SK-N-SH (cell line): ENCODE results near the gene CDK11B. TPM values are rescaled to one million over a fixed set of nuclear protein-coding genes. Genes with fewer than 3 reads are reported as not detected.

Experiments used
- CTCF ChIA-PET: fragments of 300-600, 350-600 bp; formaldehyde crosslinking; extraction: SDS; loops from one replicate; lab custom pipeline; 2021; lab: Yijun Ruan, JAX
- POLR2A ChIA-PET: fragments of 350-600 bp; sonication (Branson Sonifier 250); formaldehyde crosslinking; extraction: SDS; loops from one replicate; lab custom pipeline; 2020; ENCODE audit warnings: antibody characterized with exemption, inconsistent platforms; lab: Yijun Ruan, JAX
- DNase-seq: peaks from one replicate; pipeline ENCODE4 v3.0.0; 2012
- H2AFZ ChIP-seq: fragments of 200-600 bp; sonication (generic); 2 replicates; pipeline ENCODE4 v1.8.1; 2016; ENCODE audit warnings: antibody characterized with exemption, mild to moderate bottlenecking, low read depth
- H3F3A ChIP-seq: fragments of 200-600 bp; sonication (generic); replicated peaks from 2 replicates; pipeline ENCODE3; 2016; ENCODE audit warnings: antibody characterized with exemption, mild to moderate bottlenecking; ENCODE audit not compliant: insufficient read depth
- H3K27ac ChIP-seq, 2 experiments: fragments of 200-500 bp in 1 of 2; fragments of 200-600 bp in 1 of 2; sonication (Bioruptor generic) in 1 of 2; sonication (generic), shearing (Covaris generic) in 1 of 2; 2 replicates each; pipeline versions ENCODE4 v1.5.1 to v1.6.1; 2014 to 2016; ENCODE audit warnings: low read depth in 2 of 2, inconsistent platforms in 1 of 2, low read length in 1 of 2, mild to moderate bottlenecking in 1 of 2, mixed read lengths in 1 of 2
- H3K27me3 ChIP-seq: fragments of 200-600 bp; sonication (generic), shearing (Covaris generic); 2 replicates; pipeline ENCODE4 v1.6.1; 2016; ENCODE audit warnings: mixed run types; ENCODE audit not compliant: insufficient read depth
- H3K36me3 ChIP-seq, 2 experiments: fragments of 200-500 bp in 1 of 2; fragments of 200-600 bp in 1 of 2; sonication (Bioruptor generic) in 1 of 2; sonication (generic) in 1 of 2; replicated peaks in 1 of 2; 2 replicates each; pipeline versions ENCODE3 to v1.5.1; 2014 to 2016; ENCODE audit warnings: low read length in 1 of 2, mild to moderate bottlenecking in 1 of 2; ENCODE audit not compliant: insufficient read depth in 2 of 2, control insufficient read depth in 1 of 2
- H3K4me1 ChIP-seq, 2 experiments: fragments of 200-500 bp in 1 of 2; fragments of 200-600 bp in 1 of 2; sonication (Bioruptor generic) in 1 of 2; sonication (generic), shearing (Covaris generic) in 1 of 2; 2 replicates each; pipeline versions ENCODE4 v1.5.1 to v1.6.1; 2014 to 2016; ENCODE audit warnings: low read depth in 1 of 2, low read length in 1 of 2, mixed run types in 1 of 2; ENCODE audit not compliant: insufficient read depth in 2 of 2, control insufficient read depth in 1 of 2
- H3K4me2 ChIP-seq: fragments of 200-600 bp; sonication (generic), shearing (Covaris generic); 2 replicates; pipeline ENCODE4 v1.6.1; 2017; ENCODE audit warnings: mixed run types
- H3K4me3 ChIP-seq, 2 experiments: fragments of 200-500 bp in 1 of 2; fragments of 200-600 bp in 1 of 2; sonication (Bioruptor generic) in 1 of 2; sonication (generic), shearing (Covaris generic) in 1 of 2; 2 replicates each; pipeline versions ENCODE4 v1.5.1 to v1.8.1; 2014 to 2016; ENCODE audit warnings: low read depth in 2 of 2, inconsistent platforms in 1 of 2, low read length in 1 of 2, mild to moderate bottlenecking in 1 of 2, mixed read lengths in 1 of 2, moderate library complexity in 1 of 2
- H3K79me2 ChIP-seq: fragments of 200-600 bp; sonication (generic); 2 replicates; pipeline ENCODE4 v1.8.1; 2017; ENCODE audit warnings: mild to moderate bottlenecking; ENCODE audit not compliant: insufficient read depth
- H3K9ac ChIP-seq: fragments of 200-600 bp; sonication (generic); 2 replicates; pipeline ENCODE4 v1.6.1; 2017; ENCODE audit warnings: mixed run types
- H3K9me2 ChIP-seq: fragments of 200-600 bp; sonication (generic); 2 replicates; pipeline ENCODE4 v1.6.1; 2017; ENCODE audit warnings: mixed run types
- H3K9me3 ChIP-seq: fragments of 200-600 bp; sonication (generic); 2 replicates; pipeline ENCODE4 v1.6.1; 2017; ENCODE audit warnings: mixed run types, mild to moderate bottlenecking, moderate library complexity
- H4K20me1 ChIP-seq: fragments of 200-600 bp; sonication (generic); 2 replicates; pipeline ENCODE4 v1.6.1; 2017; ENCODE audit warnings: mild to moderate bottlenecking, mixed run types; ENCODE audit not compliant: insufficient read depth
- CHD2 ChIP-seq: fragments of 150-350 bp; IDR thresholded peaks from 2 replicates; pipeline ENCODE4 v1.6.1; 2018; ENCODE audit warnings: low read length; ENCODE audit not compliant: partially characterized antibody
- CTCF ChIP-seq: fragments of 200-600 bp; sonication (generic); IDR thresholded peaks from 2 replicates; pipeline ENCODE4 v1.6.1; 2017; ENCODE audit warnings: antibody characterized with exemption, mild to moderate bottlenecking, moderate library complexity
- FOXJ3 ChIP-seq: sonication (generic); formaldehyde crosslinking; IDR thresholded peaks from 2 replicates; pipeline ENCODE4 v1.5.1; 2020; ENCODE audit warnings: mild to moderate bottlenecking, missing genetic modification reagents
- FOXM1 ChIP-seq: IDR thresholded peaks from 2 replicates; pipeline ENCODE4 v1.4.0; 2012; ENCODE audit warnings: low read depth, mild to moderate bottlenecking
- GATA2 ChIP-seq: sonication (generic); formaldehyde crosslinking; IDR thresholded peaks from 2 replicates; pipeline ENCODE4 v1.5.0; 2020; ENCODE audit warnings: mild to moderate bottlenecking, missing genetic modification reagents
- IRF3 ChIP-seq: fragments of 150-350 bp; IDR thresholded peaks from 2 replicates; pipeline ENCODE4 v1.6.1; 2016; ENCODE audit warnings: mild to moderate bottlenecking, low read depth, low read length
- MAX ChIP-seq: IDR thresholded peaks from 2 replicates; pipeline ENCODE4 v1.4.0; 2012; ENCODE audit warnings: low read depth
- MXI1 ChIP-seq: IDR thresholded peaks from 2 replicates; pipeline ENCODE4 v1.6.1; 2012; ENCODE audit warnings: mild to moderate bottlenecking, low read depth, low read length, improper control_type of control experiment
- NRF1 ChIP-seq: IDR thresholded peaks from 2 replicates; pipeline ENCODE4 v1.6.1; 2012; ENCODE audit warnings: low read depth, mild to moderate bottlenecking, low read length
- RXRA ChIP-seq: IDR thresholded peaks from 2 replicates; pipeline ENCODE4 v1.4.0; 2012; ENCODE audit warnings: low read depth, mild to moderate bottlenecking, borderline replicate concordance
- TCF12 ChIP-seq: IDR thresholded peaks from 2 replicates; pipeline ENCODE4 v1.4.0; 2012
- TEAD4 ChIP-seq: IDR thresholded peaks from 2 replicates; pipeline ENCODE4 v1.4.0; 2012; ENCODE audit warnings: mild to moderate bottlenecking, borderline replicate concordance; ENCODE audit not compliant: insufficient read depth
- WGBS: methylation state at CpG from one replicate; pipeline ENCODE4 v1.1.6; 2017; ENCODE audit warnings: low lambda C conversion rate; 5-methylcytosine and 5-hydroxymethylcytosine counted together
- polyA plus RNA-seq, 3 experiments: library from polyadenylated mRNA; depleted of rRNA; stranded (reverse); fragments of >200 nt; gene quantifications; 2 replicates each; pipeline ENCODE4 v1.2.3, GENCODE V29; 2012
- TF ChIP-seq, protein P1 (sequence below): fragments of 150-350 bp; IDR thresholded peaks from 2 replicates; pipeline ENCODE4 v1.6.1; 2017; ENCODE audit warnings: antibody characterized with exemption, low read length, low read depth, borderline replicate concordance
- TF ChIP-seq, protein P2 (sequence below): IDR thresholded peaks from 2 replicates; pipeline ENCODE4; 2012

CDK11B gene
- polyA plus RNA-seq, 1 of the 3 experiments (the other 2 are of a cell fraction): 15.0 TPM

DNA sequence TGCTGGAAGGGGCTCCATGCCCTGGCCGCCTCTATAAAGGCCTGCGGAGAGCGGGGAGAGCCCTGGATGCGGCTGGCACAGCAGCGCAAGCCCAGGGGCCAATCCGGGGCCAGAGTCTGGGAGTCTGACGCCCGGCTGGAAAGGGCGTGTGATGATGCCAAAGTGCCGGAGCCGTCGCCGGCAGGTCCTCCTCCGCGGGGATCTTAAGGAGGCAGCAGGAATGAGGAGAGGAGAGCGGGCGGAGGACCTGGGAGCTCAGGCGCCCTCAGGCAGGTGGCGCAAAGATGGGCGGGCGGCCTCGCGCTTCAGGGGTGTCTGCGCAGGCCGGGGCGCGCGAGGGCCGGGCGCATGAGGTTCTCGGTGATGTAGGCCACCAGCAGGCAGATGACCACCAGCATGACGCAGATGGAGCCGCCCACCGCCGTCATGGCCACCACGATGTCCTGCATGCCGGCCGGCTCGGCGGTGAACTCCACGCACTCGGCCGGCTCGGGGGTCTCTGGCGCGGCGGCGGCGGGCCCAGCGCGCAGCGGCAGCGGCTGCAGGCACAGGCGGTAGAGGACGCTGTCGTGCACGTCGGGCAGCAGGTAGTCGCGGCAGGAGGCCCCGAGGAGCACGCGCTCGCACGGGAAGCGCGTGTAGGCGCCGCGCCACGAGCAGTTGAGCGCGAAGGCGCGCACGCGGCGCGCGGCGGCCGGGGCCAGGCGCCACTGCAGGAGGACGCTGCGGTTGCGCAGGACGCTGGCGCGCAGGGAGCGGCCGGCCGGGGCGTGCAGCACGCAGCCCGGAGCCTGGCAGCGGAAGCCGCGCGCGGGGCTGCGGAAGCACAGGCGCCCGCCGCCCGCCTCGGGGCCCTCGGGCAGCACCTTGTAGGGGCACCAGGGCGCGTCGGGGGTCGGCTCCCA is 59.5 kb downstream of the CDK11B start:
- peak; percentile 88 for DNase-seq
- no peaks in the 10 kb centered on the region for H3K9me2 ChIP-seq
- H3K27ac ChIP-seq: no peak overlapping the region
- H3K79me2 ChIP-seq: no peaks in the 10 kb centered on the region
- H3K4me2 ChIP-seq: peak overlapping the region; percentile 50; the same call in 1 of the 2 replicates
- TF ChIP-seq TEAD4: no peak
- TF ChIP-seq TCF12: no peak
- no peak for TF ChIP-seq FOXJ3 (CRISPR knock-in tag)
- no peak for TF ChIP-seq FOXM1
- TF ChIP-seq CHD2: no peak
- 0 out of 2 replicates have a peak, but pooled peaks have one; percentile 26 for TF ChIP-seq MXI1
- TF ChIP-seq, protein P1, sequence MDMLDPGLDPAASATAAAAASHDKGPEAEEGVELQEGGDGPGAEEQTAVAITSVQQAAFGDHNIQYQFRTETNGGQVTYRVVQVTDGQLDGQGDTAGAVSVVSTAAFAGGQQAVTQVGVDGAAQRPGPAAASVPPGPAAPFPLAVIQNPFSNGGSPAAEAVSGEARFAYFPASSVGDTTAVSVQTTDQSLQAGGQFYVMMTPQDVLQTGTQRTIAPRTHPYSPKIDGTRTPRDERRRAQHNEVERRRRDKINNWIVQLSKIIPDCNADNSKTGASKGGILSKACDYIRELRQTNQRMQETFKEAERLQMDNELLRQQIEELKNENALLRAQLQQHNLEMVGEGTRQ: no peak
- TF ChIP-seq, protein P2, sequence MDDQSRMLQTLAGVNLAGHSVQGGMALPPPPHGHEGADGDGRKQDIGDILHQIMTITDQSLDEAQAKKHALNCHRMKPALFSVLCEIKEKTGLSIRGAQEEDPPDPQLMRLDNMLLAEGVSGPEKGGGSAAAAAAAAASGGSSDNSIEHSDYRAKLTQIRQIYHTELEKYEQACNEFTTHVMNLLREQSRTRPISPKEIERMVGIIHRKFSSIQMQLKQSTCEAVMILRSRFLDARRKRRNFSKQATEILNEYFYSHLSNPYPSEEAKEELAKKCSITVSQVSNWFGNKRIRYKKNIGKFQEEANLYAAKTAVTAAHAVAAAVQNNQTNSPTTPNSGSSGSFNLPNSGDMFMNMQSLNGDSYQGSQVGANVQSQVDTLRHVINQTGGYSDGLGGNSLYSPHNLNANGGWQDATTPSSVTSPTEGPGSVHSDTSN: no peak
- TF ChIP-seq MAX: no peak
- TF ChIP-seq NRF1: peak; percentile 68
- peak; percentile 12; the same call in 1 of the 2 replicates for TF ChIP-seq CTCF
- TF ChIP-seq RXRA: no peak
- no peak for TF ChIP-seq IRF3
- no peak for TF ChIP-seq GATA2 (CRISPR knock-in tag)
- H3K4me1 ChIP-seq: peaks cover 0 to 22% of the 10 kb centered on the region in 2 experiments; a peak in 1 of 4 replicates
- POLR2A ChIA-PET: interaction anchor here (1.3 kb wide), 1 partner anchor 16 kb away, joined by 4 read pairs; the partner anchor contains the start of gene MIB2
- CTCF ChIA-PET: interaction anchor here (0.9 to 1.4 kb wide), 3 partner anchors 8 to 21 kb away, joined by 3 to 5 read pairs (median 4); no protein-coding TSS in a partner anchor
- no peaks in the 10 kb centered on the region for H3F3A ChIP-seq
- 81% methylated on average over 19 of the region's 111 CpGs for WGBS
- no peaks in the 10 kb centered on the region; the same call in 1 of the 2 replicates for H4K20me1 ChIP-seq
- H3K9me3 ChIP-seq: no peaks in the 10 kb centered on the region
- H3K9ac ChIP-seq: no peak overlapping the region
- H3K27me3 ChIP-seq: no peaks in the 10 kb centered on the region
- H3K36me3 ChIP-seq: no peaks in the 10 kb centered on the region
- peak overlapping the region; percentile 9 to 56; a peak in 3 of 4 replicates for H3K4me3 ChIP-seq
- H2AFZ ChIP-seq: 0 out of 2 replicates have a peak overlapping the region, but pooled peaks have one; percentile 6
